HFFc6 (cell line): ENCODE measurements around the gene FUT3. TPM values are rescaled to one million over a fixed set of nuclear protein-coding genes. Genes with fewer than 3 reads are reported as not detected.

Experiments used
- DNase-seq: peaks from one replicate; pipeline ENCODE4 v3.0.0-alpha.2; 2018
- H3K27ac Mint-ChIP-seq: 2 replicates; pipeline ENCODE4 v1.8.0; 2020; ENCODE audit warnings: mild to moderate bottlenecking, mixed read lengths
- H3K27me3 Mint-ChIP-seq: 2 replicates; pipeline ENCODE4 v1.8.0; 2021; ENCODE audit warnings: mild to moderate bottlenecking, moderate library complexity, mixed read lengths; ENCODE audit not compliant: insufficient read depth
- H3K36me3 Mint-ChIP-seq: 2 replicates; pipeline ENCODE4 v1.8.0; 2021; ENCODE audit warnings: low read depth, mixed read lengths
- H3K4me1 Mint-ChIP-seq: 2 replicates; pipeline ENCODE4 v1.8.0; 2020; ENCODE audit warnings: low read depth, mixed read lengths
- H3K4me3 Mint-ChIP-seq: 2 replicates; pipeline ENCODE4 v1.8.0; 2020; ENCODE audit warnings: mild to moderate bottlenecking, moderate library complexity, mixed read lengths
- H3K9me3 Mint-ChIP-seq: 2 replicates; pipeline ENCODE4 v1.8.0; 2020; ENCODE audit warnings: mild to moderate bottlenecking, mixed read lengths
- CTCF ChIP-seq: fragments of 200-600 bp; sonication (generic); IDR thresholded peaks from 2 replicates; pipeline ENCODE4 v1.5.0; 2021; ENCODE audit warnings: antibody characterized with exemption, mild to moderate bottlenecking
- total RNA-seq, 6 experiments: library from RNA; stranded (reverse); fragmentation: NEBNext Ultra II Directional; extraction: Animal tissue kit (Norgen Biotek cat#: 25700); gene quantifications; 2 replicates in 1 of 6; 3 replicates in 5 of 6; pipeline ENCODE4 v1.2.3, GENCODE V29; 2021

FUT3 gene
- total RNA-seq, 6 experiments from 2014 or later = not detected

GRCh38 chr19:5895890-5896289 lies 44.6 kb upstream of the FUT3 start:
- DNase-seq = no peak
- Mint-ChIP-seq H3K4me3 (no peak overlapping the region), H3K4me1 (peaks cover under 1% of the 10 kb centered on the region; the same call in 1 of the 2 replicates)

GRCh38 chr19:5895409-5895808 lies 44.2 kb upstream of the FUT3 start:
- Mint-ChIP-seq H3K27ac (no peak overlapping the region), H3K27me3 (peaks cover 7% of the 10 kb centered on the region), H3K4me3 (no peak overlapping the region), H3K36me3 (peaks cover 5% of the 10 kb centered on the region; the same call in 1 of the 2 replicates), H3K9me3 (no peaks in the 10 kb centered on the region), H3K4me1 (no peaks in the 10 kb centered on the region; the same call in 1 of the 2 replicates)
- no peak for DNase-seq
- no peak for TF ChIP-seq CTCF

More at GRCh38 chr19:5895890-5896289, 44.6 kb upstream of the FUT3 start:
- Mint-ChIP-seq H3K36me3 (peaks cover 7% of the 10 kb centered on the region), H3K9me3 (no peaks in the 10 kb centered on the region), H3K27me3 (peaks cover 6% of the 10 kb centered on the region), H3K27ac (no peak overlapping the region)
- no peak for TF ChIP-seq CTCF

GRCh38 chr19:5894704-5895349 lies 43.6 kb upstream of the FUT3 start:
- Mint-ChIP-seq H3K27me3 (peaks cover 7% of the 10 kb centered on the region), H3K36me3 (0 out of 2 replicates have a peak, but pooled peaks cover under 1% of the 10 kb centered on the region), H3K4me3 (no peak overlapping the region), H3K4me1 (peaks cover 2% of the 10 kb centered on the region), H3K27ac (no peak overlapping the region), H3K9me3 (no peaks in the 10 kb centered on the region)
- no peak for DNase-seq
- no peak for TF ChIP-seq CTCF

- Mint-ChIP-seq H3K9me3 (no peaks in the 10 kb centered on the region), H3K4me1 (peaks cover 8% of the 10 kb centered on the region), H3K27ac (no peak overlapping the region), H3K4me3 (no peak overlapping the region), H3K36me3 (no peaks in the 10 kb centered on the region), H3K27me3 (peaks cover 11% of the 10 kb centered on the region)
- no peak for DNase-seq
- no peak for TF ChIP-seq CTCF
Measured at GRCh38 chr19:5893907-5894703, 42.9 kb upstream of the FUT3 start.

- Mint-ChIP-seq H3K4me3 (no peak overlapping the region), H3K27ac (no peak overlapping the region), H3K9me3 (no peaks in the 10 kb centered on the region), H3K4me1 (peaks cover 8% of the 10 kb centered on the region), H3K27me3 (peaks cover 11% of the 10 kb centered on the region), H3K36me3 (no peaks in the 10 kb centered on the region)
- no peak for TF ChIP-seq CTCF
- no peak for DNase-seq
Measured at GRCh38 chr19:5893296-5893903, 42.2 kb upstream of the FUT3 start.
